Sigmoid colon (tissue), 7 donors: ENCODE data around the gene ACP3. TPM values are rescaled to one million over a fixed set of nuclear protein-coding genes. Genes with fewer than 3 reads are reported as not detected.

Experiments
- DNase-seq: peaks from one replicate; pipeline ENCODE4 v3.0.0-alpha.2; 2019
- H3K27ac ChIP-seq, 4 donors: fragments of 200-600 bp; sonication (generic); one replicate each; pipeline ENCODE4 v1.5.1; 2016 to 2019; ENCODE audit warnings: mild to moderate bottlenecking in 1 of 4
- H3K27me3 ChIP-seq, 3 donors: fragments of 200-600 bp; sonication (generic); one replicate each; pipeline ENCODE4 v1.5.1; 2019; ENCODE audit warnings: mild to moderate bottlenecking in 1 of 3
- H3K36me3 ChIP-seq, 4 donors: fragments of 200-600 bp; sonication (generic); one replicate each; pipeline ENCODE4 v1.5.1; 2016 to 2019
- H3K4me1 ChIP-seq, 4 donors: fragments of 200-600 bp; sonication (generic); one replicate each; pipeline ENCODE4 v1.5.1; 2017 to 2019
- H3K4me3 ChIP-seq, 4 donors: fragments of 200-600 bp; sonication (generic); one replicate each; pipeline ENCODE4 v1.5.1; 2017 to 2019; ENCODE audit warnings: mild to moderate bottlenecking in 2 of 4, moderate library complexity in 1 of 4
- H3K9me3 ChIP-seq, 4 donors: fragments of 200-600 bp in 3 of 4; sonication (generic) in 3 of 4; one replicate each; pipeline versions ENCODE4 v1.5.1 to v1.6.1; 2013 to 2019
- CTCF ChIP-seq, 4 experiments: fragments of 450-650 bp in 3 of 4; fragments of 200-600 bp in 1 of 4; IDR thresholded peaks; one replicate each; pipeline ENCODE4 v1.5.1; 2016 to 2019; ENCODE audit warnings: antibody characterized with exemption in 4 of 4, mild to moderate bottlenecking in 3 of 4, moderate library complexity in 2 of 4
- EP300 ChIP-seq, 4 donors: sonication (generic); formaldehyde crosslinking; IDR thresholded peaks; one replicate each; pipeline ENCODE4 v1.6.1; 2017; ENCODE audit warnings: antibody characterized with exemption in 4 of 4
- POLR2A ChIP-seq, 2 donors: fragments of 450-650 bp; IDR thresholded peaks; one replicate each; pipeline ENCODE4 v1.6.1; 2016; ENCODE audit warnings: antibody characterized with exemption in 2 of 2, mild to moderate bottlenecking in 2 of 2, moderate library complexity in 2 of 2
- POLR2AphosphoS5 ChIP-seq, 4 donors: sonication (generic); formaldehyde crosslinking; IDR thresholded peaks; one replicate each; pipeline ENCODE4 v1.6.1; 2017; ENCODE audit warnings: antibody characterized with exemption in 4 of 4
- WGBS, 2 donors: extraction: QIAGEN DNeasy Blood & Tissue Kit; methylation state at CpG; one replicate each; pipeline ENCODE4 v1.1.7; 2013; 5-methylcytosine and 5-hydroxymethylcytosine counted together
- intact Hi-C: fragments of 100-400 bp; cut with DNase I; formaldehyde crosslinking; loops from one replicate; pipeline ENCODE4 v1.15.1; 2023
- polyA plus RNA-seq, 3 donors: library from polyadenylated mRNA; stranded (reverse); fragments of 200-250 nt; gene quantifications; one replicate each; pipeline ENCODE4 v1.2.3, GENCODE V29; 2013
- total RNA-seq, 4 donors: library from RNA; depleted of rRNA; stranded (reverse); fragments of >200 nt; gene quantifications; one replicate each; pipeline ENCODE4 v1.1.0, GENCODE V29; 2016
- donor health status: healthy with polysubstance abuse.
- donor health status: Bipolar disorder and iron deficiency.
- donor health status: healthy.

ACP3 gene
- total and polyA plus RNA-seq, 7 donors: 0.71 to 9.6 (median 1.8) TPM; not detected in 1

- Histone ChIP-seq H3K4me3 (no peak overlapping the region), H3K9me3 (no peaks in the 10 kb centered on the region), H3K4me1 (peaks cover 0 to 12% (median 8%) of the 10 kb centered on the region in 4 donors), H3K36me3 (no peaks in the 10 kb centered on the region), H3K27ac (no peak overlapping the region), H3K27me3 (no peaks in the 10 kb centered on the region)
- no peak for DNase-seq
- TF ChIP-seq POLR2AphosphoS5 (IDR thresholded peaks at IDR 0.05) (no peak), EP300 (IDR thresholded peaks at IDR 0.05) (no peak)
- intact Hi-C loops: no loop called here
- WGBS, 2 donors: 93 to 98% methylated on average over 1 of the region's 1 CpG
These were observed 1.4 kb upstream of the ACP3 start for GRCh38 chr3:132315851-132316250.

- no peaks in the 10 kb centered on the region for H3K9me3 ChIP-seq
These were observed 1.2 kb downstream of the ACP3 start for GRCh38 chr3:132318451-132318850.

GRCh38 chr3:132321304-132321703 is 4.1 kb downstream of the ACP3 start:
- Histone ChIP-seq H3K36me3 (no peaks in the 10 kb centered on the region), H3K4me3 (no peak overlapping the region), H3K4me1 (peaks cover 0 to 12% (median 8%) of the 10 kb centered on the region in 4 donors), H3K27ac (no peak overlapping the region), H3K9me3 (no peaks in the 10 kb centered on the region), H3K27me3 (no peaks in the 10 kb centered on the region)
- TF ChIP-seq CTCF (IDR thresholded peaks at IDR 0.05) (no peak), POLR2AphosphoS5 (IDR thresholded peaks at IDR 0.05) (no peak), POLR2A (IDR thresholded peaks at IDR 0.05) (no peak), EP300 (IDR thresholded peaks at IDR 0.05) (no peak)
- 80 to 92% methylated on average over 3 of the region's 3 CpGs for WGBS, 2 donors
- intact Hi-C loops: no loop called here
- DNase-seq: no peak

More at GRCh38 chr3:132318451-132318850, 1.2 kb downstream of the ACP3 start:
- TF ChIP-seq POLR2AphosphoS5 (IDR thresholded peaks at IDR 0.05): no peak
- Histone ChIP-seq H3K36me3 (no peaks in the 10 kb centered on the region), H3K27me3 (no peaks in the 10 kb centered on the region), H3K4me1 (peaks cover 0 to 12% (median 8%) of the 10 kb centered on the region in 4 donors), H3K27ac (no peak overlapping the region), H3K4me3 (no peak overlapping the region)
- no peak for DNase-seq
- WGBS, 2 donors: 24 to 42% methylated on average over 1 of the region's 1 CpG
- intact Hi-C loops: no loop called here

GRCh38 chr3:132325103-132325606 is 7.9 kb downstream of the ACP3 start:
- no peak for TF ChIP-seq POLR2AphosphoS5 (IDR thresholded peaks at IDR 0.05)
- TF ChIP-seq POLR2A (IDR thresholded peaks at IDR 0.05): no peak
- no peak for TF ChIP-seq CTCF (IDR thresholded peaks at IDR 0.05)
- no peak for TF ChIP-seq EP300 (IDR thresholded peaks at IDR 0.05)
- intact Hi-C loops: no loop called here
- Histone ChIP-seq H3K27me3 (no peaks in the 10 kb centered on the region), H3K4me1 (no peaks in the 10 kb centered on the region), H3K27ac (no peak overlapping the region), H3K9me3 (no peaks in the 10 kb centered on the region), H3K4me3 (no peak overlapping the region), H3K36me3 (no peaks in the 10 kb centered on the region)
- DNase-seq: no peak
- WGBS, 2 donors: 79 to 88% methylated on average over 4 of the region's 4 CpGs

- Histone ChIP-seq H3K9me3 (no peaks in the 10 kb centered on the region), H3K4me1 (no peaks in the 10 kb centered on the region), H3K27me3 (no peaks in the 10 kb centered on the region), H3K27ac (no peak overlapping the region), H3K4me3 (no peak overlapping the region), H3K36me3 (no peaks in the 10 kb centered on the region)
- DNase-seq: no peak
- intact Hi-C loops: no loop called here
- WGBS, 2 donors: 47 to 57% methylated on average over 2 of the region's 2 CpGs
- TF ChIP-seq POLR2AphosphoS5 (IDR thresholded peaks at IDR 0.05) (no peak), POLR2A (IDR thresholded peaks at IDR 0.05) (no peak), EP300 (IDR thresholded peaks at IDR 0.05) (no peak), CTCF (IDR thresholded peaks at IDR 0.05) (no peak)
These were observed 8.4 kb downstream of the ACP3 start for GRCh38 chr3:132325634-132326033.

GRCh38 chr3:132326251-132326650 is 9.0 kb downstream of the ACP3 start:
- Histone ChIP-seq H3K4me3 (no peak overlapping the region), H3K4me1 (no peaks in the 10 kb centered on the region), H3K27me3 (no peaks in the 10 kb centered on the region), H3K9me3 (no peaks in the 10 kb centered on the region), H3K27ac (no peak overlapping the region), H3K36me3 (no peaks in the 10 kb centered on the region)
- WGBS, 2 donors: 22 to 67% methylated on average over 2 of the region's 2 CpGs
- intact Hi-C loops: no loop called here
- no peak for TF ChIP-seq POLR2A (IDR thresholded peaks at IDR 0.05)
- no peak for TF ChIP-seq CTCF (IDR thresholded peaks at IDR 0.05)
- TF ChIP-seq EP300 (IDR thresholded peaks at IDR 0.05): no peak
- TF ChIP-seq POLR2AphosphoS5 (IDR thresholded peaks at IDR 0.05): no peak
- no peak for DNase-seq
